Limb (tissue), 2 donors: ENCODE measurements around the gene TUT4.
"Not testable (repeated sequence)": the region's sequence is repeated elsewhere in the genome, so short reads cannot be mapped to it uniquely, and the experiment has no call there.

Experiments used
- DNase-seq, 2 donors: peaks; one replicate each; pipeline ENCODE4 v3.0.0-alpha.2; 2016; ENCODE audit errors: extremely low spot score in 2 of 2

Gene TUT4

GRCh38 chr1:52552505-52553361 lies at the start of gene TUT4:
Gene TUT4 (minus strand): TSS chr1:52553092. CDS start chr1:52526280, 26,812 bp downstream.
- DNase-seq = peak; percentile 94 to 97

- DNase-seq = peak in 1 of 2 donors; percentile 77
These were observed 49.3 kb upstream of the TUT4 start, which contains the start of gene GPX7 for GRCh38 chr1:52601991-52602855. Gene GPX7 (plus strand): TSS chr1:52602371. CDS start chr1:52602410, 39 bp downstream.

GRCh38 chr1:52601519-52601918 lies 48.6 kb upstream of the TUT4 start:
- no peak for DNase-seq

- no peak for DNase-seq
These were observed 47.8 kb upstream of the TUT4 start for GRCh38 chr1:52600533-52601179.

GRCh38 chr1:52599236-52599635 lies 46.3 kb upstream of the TUT4 start:
- DNase-seq = no peak

GRCh38 chr1:52598729-52599128 lies 45.8 kb upstream of the TUT4 start:
- no peak for DNase-seq

- DNase-seq = no peak
These were observed 45.0 kb upstream of the TUT4 start for GRCh38 chr1:52597912-52598311.

- no peak for DNase-seq
These were observed 42.2 kb upstream of the TUT4 start for GRCh38 chr1:52595061-52595460.

GRCh38 chr1:52593495-52593894 lies 40.6 kb upstream of the TUT4 start:
- no peak for DNase-seq

- no peak for DNase-seq
These were observed 39.9 kb upstream of the TUT4 start for GRCh38 chr1:52592637-52593323.

GRCh38 chr1:52590266-52590665 lies 37.4 kb upstream of the TUT4 start:
- DNase-seq = peak in 1 of 2 donors; percentile 44

GRCh38 chr1:52588535-52588934 lies 35.6 kb upstream of the TUT4 start:
- no peak for DNase-seq

GRCh38 chr1:52588027-52588426 lies 35.1 kb upstream of the TUT4 start:
- DNase-seq = no peak

GRCh38 chr1:52585474-52585873 lies 32.6 kb upstream of the TUT4 start:
- DNase-seq = no peak

- no peak for DNase-seq
These were observed 29.3 kb upstream of the TUT4 start for GRCh38 chr1:52582116-52582696.

- no peak for DNase-seq
These were observed 27.4 kb upstream of the TUT4 start for GRCh38 chr1:52580283-52580682.

GRCh38 chr1:52579415-52579814 lies 26.5 kb upstream of the TUT4 start:
- DNase-seq = no peak

- not testable (repeated sequence) for DNase-seq
These were observed 25.2 kb upstream of the TUT4 start for GRCh38 chr1:52578066-52578465.

- DNase-seq = no peak
These were observed 23.2 kb upstream of the TUT4 start for GRCh38 chr1:52576074-52576473.

- DNase-seq = no peak
These were observed 21.7 kb upstream of the TUT4 start for GRCh38 chr1:52574594-52574993.

GRCh38 chr1:52572387-52572786 lies 19.5 kb upstream of the TUT4 start:
- no peak for DNase-seq
